IMR-90 (cell line): Measurements from ENCODE around the gene HMG20A.

ENCODE experiments used
- BHLHE40 ChIP-seq: fragments of 150-350 bp; IDR thresholded peaks from 2 replicates; pipeline ENCODE4 v1.6.1; 2016; ENCODE audit warnings: mild to moderate bottlenecking, low read depth, low read length
- CEBPB ChIP-seq: IDR thresholded peaks from 2 replicates; pipeline ENCODE4 v1.6.1; 2012; ENCODE audit warnings: low read depth, low read length, improper control_type of control experiment
- POLR2A ChIP-seq: IDR thresholded peaks from 2 replicates; pipeline ENCODE4 v1.6.1; 2012; ENCODE audit warnings: mild to moderate bottlenecking, low read depth, low read length
- TF ChIP-seq, protein P1 (sequence below): conservative IDR thresholded peaks from 2 replicates; pipeline ENCODE4 v1.5.1; 2012; ENCODE audit warnings: mild to moderate bottlenecking, low read depth, low read length, improper control_type of control experiment

DNA sequence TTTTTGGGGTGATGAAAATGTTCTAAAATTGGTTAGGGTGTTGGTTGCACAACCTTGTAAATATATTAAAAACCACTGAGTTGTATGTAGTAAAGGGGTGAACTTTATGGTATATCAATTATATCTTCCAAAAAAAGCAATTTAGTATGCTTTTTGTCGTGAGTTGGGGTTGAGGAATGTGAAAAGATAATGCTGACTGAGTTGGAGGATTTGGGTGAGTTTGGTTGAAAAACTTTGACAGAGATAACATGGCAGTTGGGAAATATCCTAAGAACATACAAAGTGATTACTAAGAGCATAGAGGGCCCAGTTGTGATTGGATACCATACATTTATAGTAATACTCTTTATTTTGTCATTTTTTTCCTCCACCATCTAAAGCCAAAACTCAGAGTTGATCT is 33.6 kb downstream of the HMG20A start:
- TF ChIP-seq, protein P1, sequence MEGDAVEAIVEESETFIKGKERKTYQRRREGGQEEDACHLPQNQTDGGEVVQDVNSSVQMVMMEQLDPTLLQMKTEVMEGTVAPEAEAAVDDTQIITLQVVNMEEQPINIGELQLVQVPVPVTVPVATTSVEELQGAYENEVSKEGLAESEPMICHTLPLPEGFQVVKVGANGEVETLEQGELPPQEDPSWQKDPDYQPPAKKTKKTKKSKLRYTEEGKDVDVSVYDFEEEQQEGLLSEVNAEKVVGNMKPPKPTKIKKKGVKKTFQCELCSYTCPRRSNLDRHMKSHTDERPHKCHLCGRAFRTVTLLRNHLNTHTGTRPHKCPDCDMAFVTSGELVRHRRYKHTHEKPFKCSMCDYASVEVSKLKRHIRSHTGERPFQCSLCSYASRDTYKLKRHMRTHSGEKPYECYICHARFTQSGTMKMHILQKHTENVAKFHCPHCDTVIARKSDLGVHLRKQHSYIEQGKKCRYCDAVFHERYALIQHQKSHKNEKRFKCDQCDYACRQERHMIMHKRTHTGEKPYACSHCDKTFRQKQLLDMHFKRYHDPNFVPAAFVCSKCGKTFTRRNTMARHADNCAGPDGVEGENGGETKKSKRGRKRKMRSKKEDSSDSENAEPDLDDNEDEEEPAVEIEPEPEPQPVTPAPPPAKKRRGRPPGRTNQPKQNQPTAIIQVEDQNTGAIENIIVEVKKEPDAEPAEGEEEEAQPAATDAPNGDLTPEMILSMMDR = no peak
- no peak for TF ChIP-seq POLR2A
- TF ChIP-seq CEBPB = peak; percentile 68; the same call in 1 of the 2 replicates
- no peak for TF ChIP-seq BHLHE40
